HuH-7 (cell line): ENCODE data around the gene BABAM1.

Experiments
- DNase-seq: peaks from one replicate; pipeline ENCODE4 v3.0.0; 2011; ENCODE audit warnings: low spot score

BABAM1 gene

DNA sequence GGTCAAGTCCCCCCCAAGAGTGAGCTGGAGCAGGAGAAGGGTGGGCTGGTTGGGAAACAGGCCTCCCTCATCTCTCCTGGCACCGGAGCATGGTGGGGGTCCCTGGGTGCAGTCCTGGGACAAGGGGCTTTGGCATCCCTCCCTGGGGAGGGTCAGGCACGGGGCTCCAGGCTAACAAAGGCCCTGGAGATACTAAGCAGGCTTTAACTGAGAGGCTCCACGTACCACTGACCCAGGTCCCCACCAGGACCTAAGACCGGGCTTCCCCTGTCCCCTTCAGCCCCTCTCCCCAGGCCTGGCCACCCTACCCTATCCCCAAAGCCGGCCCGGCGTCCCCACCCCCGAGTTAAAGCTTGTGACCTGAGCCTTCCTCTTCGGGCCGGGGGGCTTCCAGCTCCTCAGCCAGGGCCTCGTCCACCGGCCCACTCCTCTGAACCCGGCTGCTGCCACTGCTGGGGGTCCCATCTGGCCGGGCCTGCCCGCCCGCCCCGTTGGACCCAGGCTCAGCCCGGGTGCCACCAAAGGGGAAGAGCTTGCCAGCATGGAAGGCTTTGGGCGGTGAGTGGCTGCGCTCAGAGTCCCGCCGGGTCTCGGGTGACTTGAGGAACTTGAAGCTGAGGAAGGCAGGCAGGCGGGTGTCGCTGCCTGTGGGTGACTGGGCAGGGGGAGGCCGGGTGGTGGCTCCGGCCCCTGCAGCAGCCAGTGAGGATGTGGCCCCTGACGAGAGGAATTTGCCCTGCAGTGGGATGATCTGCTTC is 57.3 kb downstream of the BABAM1 start:
- no peak for DNase-seq

DNA sequence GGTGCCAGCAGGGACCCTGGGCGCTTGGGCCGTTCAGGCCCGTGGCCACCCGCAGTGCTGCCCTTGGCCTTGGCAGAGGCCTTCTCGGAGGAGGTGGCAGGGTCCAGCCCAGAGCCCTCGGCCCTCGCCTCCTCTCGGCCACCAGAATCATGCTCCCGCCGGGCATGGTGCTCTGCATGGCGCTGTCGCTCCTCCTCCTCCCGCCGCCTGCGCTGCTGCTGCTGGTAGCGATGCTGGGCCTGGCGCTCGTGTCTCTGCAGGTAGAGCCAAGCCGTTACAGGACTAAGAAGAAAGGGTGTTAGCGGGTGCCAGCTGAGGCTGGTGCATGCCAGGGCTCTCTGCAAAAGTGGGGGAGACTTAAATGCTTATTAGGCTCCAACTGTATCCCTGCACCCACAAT is 57.9 kb downstream of the BABAM1 start:
- no peak for DNase-seq

DNA sequence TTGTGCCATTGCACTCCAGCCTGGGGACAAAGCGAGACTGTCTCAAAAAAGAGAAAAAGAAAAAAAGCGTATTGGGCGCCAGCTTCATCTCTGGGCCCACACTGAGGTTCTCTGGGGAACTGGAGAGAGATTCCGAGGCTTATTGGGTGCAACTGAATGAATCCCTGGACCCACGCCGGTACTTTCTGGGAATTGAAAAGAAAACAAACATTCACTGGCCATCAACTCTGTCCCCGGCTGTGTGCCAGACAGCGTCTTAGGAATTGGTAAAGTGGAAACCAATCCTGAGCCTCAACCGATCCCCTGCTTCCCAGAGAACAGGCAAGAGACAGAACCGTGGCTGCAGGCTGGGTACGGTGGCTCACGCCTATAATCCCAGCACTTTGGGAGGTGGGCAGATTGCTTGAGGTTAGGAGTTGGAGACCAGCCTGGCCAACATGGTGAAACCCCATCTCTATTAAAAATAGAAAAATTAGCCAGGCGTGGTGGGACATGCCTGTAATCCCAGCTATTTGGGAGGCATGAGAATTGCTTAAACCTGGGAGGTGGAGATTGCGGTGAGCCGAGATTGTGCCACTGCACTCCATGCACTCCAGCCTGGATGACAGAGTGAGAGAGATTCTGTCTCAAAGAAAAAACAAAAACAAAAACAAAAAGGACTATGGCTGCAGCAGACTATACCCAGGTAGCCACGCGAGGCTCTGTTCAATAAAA is 58.8 kb downstream of the BABAM1 start:
- no peak for DNase-seq

DNA sequence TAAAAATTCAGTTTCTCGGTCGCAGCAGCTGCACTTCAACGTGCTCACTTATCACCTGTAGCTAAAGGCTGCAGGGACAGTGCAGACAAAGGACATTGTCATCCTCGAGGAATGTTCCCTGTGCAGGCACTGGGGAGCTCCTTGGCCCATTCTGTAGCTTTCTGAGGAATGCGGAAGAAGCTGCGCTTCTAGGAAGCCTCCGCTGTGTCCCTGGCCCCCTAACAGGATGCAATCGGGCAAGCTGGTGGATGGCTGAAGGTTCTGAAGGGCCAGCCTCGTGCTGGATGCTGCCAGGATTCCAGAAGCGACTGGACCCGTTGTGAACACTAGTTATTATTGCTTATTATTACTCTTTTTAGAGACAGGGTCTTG is 59.3 kb downstream of the BABAM1 start:
- no peak for DNase-seq

DNA sequence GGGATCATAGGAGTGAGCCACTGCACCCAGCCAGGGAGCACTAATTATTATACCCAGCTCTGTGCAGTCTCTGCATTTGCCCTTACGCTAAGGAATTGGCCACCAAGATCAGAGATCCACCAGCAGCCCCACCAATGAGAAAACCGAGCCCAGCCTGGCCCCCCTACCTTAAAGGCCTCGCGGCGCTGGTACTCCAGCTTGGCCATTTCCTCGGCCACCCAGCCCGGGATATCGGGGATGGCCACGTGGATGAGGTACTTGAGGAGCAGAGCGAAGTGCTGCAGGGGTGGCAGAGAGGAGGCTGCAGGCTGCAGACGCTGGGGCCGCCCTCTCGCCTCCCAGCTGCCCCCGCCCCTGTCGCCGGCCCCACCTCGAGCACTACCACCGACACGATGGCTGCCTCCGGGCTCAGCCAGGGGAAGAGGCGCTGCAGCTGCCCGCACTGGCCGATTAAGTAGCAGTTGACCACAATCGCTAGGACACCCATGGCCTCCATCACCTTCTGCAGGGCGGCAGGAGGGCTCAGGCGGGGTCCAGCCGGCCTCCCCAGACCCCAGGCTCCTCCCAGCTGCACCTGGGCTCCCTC is 59.9 kb downstream of the BABAM1 start:
- DNase-seq, result no peak

DNA sequence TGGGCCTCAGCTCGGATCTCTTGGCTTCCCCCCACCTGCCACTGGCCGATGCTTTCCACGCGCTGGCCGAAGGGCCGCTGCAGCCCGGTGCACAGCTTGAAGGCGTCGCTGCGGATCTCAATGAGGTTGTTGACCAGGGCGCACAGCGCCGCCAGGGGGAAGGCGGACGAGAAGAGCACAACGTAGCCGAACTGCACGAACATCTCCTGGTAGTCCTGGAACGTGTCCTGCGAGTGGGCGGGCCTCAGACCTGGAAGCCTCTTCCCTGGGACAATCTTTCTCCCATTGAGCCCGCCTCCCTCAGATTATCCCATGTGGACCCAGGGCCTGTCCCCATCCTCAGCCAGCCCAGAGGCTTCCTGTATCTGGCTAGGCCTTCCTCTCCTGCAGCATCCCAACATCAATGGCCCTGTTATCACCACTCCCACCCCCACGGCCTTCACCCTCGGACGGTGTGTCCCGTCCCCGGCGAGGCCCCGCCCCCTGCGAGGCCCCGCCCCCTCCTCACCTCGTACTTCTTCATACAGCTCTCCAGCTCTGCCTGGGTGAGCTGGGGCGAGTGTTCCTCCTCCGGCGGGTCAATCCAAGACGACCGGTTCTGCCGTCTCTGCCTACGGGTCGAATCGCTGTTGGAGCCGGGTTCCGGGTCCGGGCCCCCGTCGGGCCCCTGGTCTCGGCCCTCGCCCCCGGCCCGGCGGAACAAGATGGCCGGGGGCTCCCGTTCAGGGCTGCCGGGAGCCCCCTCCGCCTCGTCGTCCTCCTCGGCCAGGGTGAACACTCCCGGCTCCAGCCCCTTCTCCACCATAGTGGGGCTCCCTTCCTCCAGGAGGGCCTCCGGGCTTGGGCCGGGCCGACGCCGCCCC is 60.6 kb downstream of the BABAM1 start:
- DNase-seq, result no peak
